Putamen (tissue), 1 donor: ENCODE measurements around the gene ZNF534.
"Not testable (repeated sequence)": the region's sequence is repeated elsewhere in the genome, so short reads cannot be mapped to it uniquely, and the experiment has no call there.

ENCODE experiments used
- DNase-seq: peaks from one replicate; pipeline ENCODE4 v3.0.0-alpha.2; 2016; ENCODE audit warnings: low spot score

ZNF534 gene

DNA sequence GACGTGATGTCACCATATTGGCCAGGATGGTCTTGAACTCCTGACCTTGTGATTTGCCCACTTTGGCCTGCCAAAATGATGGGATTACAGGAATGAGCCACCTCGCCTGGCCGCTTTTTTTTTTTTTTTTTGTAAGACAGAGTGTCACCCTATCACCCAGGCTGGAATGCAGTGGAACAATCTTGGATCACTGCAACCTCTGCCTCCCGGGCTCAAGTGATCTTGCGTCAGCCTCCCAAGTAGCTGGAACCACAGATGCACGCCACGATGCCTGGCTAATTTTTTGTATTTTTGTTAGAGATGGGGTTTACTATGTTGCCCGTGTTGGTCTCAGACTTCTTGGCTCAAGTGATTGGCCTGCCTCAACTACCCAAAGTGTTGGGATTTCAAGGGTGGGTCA, 69.6 kb downstream of the ZNF534 start:
- no peak for DNase-seq

DNA sequence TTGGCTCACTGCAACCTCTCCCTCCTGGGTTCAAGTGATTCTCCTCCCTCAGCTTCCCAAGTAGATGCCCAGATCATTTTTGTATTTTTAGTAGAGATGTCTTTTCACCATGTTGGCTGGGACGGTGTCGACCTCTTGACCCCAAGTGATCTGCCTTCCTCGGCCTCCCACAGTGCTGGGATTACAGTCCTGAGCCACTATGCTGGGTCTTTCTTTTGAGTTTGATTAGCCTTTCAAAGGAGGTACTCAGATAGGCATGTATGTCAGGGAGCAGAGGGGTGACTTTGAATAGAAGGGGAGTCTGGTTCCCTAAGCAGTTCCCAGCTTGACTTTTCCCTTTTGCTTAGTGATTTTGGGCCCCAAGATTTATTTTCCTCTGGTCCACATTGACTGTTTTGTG, 71.5 kb downstream of the ZNF534 start:
- DNase-seq, result not testable (repeated sequence)

DNA sequence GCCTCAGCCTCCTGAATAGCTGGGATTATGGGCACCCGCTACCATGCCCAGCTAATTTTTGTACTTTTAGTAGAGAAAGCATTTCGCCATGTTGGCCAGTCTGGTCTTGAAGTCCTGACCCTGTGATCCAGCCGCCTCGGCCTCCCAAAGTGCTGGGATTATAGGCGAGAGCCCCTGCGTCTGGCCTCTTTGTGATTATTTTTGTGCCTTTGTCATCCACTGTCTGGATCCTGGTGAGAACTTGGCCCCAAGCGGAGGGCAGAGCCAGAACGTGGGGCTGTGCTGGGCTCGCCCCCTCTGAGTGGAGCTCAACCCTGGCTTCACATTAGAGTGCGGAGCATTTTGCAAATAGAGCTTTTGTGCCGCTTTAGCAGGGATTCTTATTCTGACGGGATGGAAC, 72.0 kb downstream of the ZNF534 start:
- not testable (repeated sequence) for DNase-seq
